ENCODE data around the gene STK11IP.

STK11IP gene

GRCh38 chr2:219597552-219598307, at the start of gene STK11IP:
Gene STK11IP (plus strand): TSS chr2:219597857. CDS start chr2:219598120, 263 bp downstream.
- no peaks in the 10 kb centered on the region for H3K27me3 ChIP-seq (ENCODE audit: control insufficient read depth, low read length)
- peak within 1 kb of the TSS; percentile 92 for H3K4me3 ChIP-seq (ENCODE audit: low read length)
- H3K9me2 ChIP-seq (replicated peaks; ENCODE audit: control insufficient read depth, low read length): no peaks in the 10 kb centered on the region
- no peaks in the 10 kb centered on the region for H4K20me1 ChIP-seq (ENCODE audit: control insufficient read depth, insufficient read depth, low read depth, low read length)
- peaks cover 15% of the 10 kb centered on the region for H3K4me1 ChIP-seq (ENCODE audit: control insufficient read depth, low read length)
- no peaks in the 10 kb centered on the region for H3F3A ChIP-seq (ENCODE audit: control insufficient read depth, insufficient read depth)
- peak within 1 kb of the TSS; percentile 60 for H3K27ac ChIP-seq (ENCODE audit: low read depth, low read length)
- H3K9me3 ChIP-seq (ENCODE audit: control insufficient read depth, insufficient read depth, low read length): no peaks in the 10 kb centered on the region
- H3K36me3 ChIP-seq (ENCODE audit: control insufficient read depth, low read length): peaks cover 3% of the 10 kb centered on the region; the same call in 1 of the 2 replicates
- no peak for TF ChIP-seq EZH2phosphoT487 (IDR thresholded peaks at IDR 0.05; ENCODE audit: borderline replicate concordance, low read length)
- no peak for TF ChIP-seq CTCF (IDR thresholded peaks at IDR 0.05; ENCODE audit: low read depth, low read length, poor library complexity, severe bottlenecking)
- peaks cover 3% of the 10 kb centered on the region for H3K79me2 ChIP-seq (ENCODE audit: control insufficient read depth, low read length)
- peak within 1 kb of the TSS; percentile 95 for H3K4me2 ChIP-seq (ENCODE audit: low read length)

- no peak overlapping the region for H3K4me3 ChIP-seq (ENCODE audit: low read length)
- no peaks in the 10 kb centered on the region for H3K79me2 ChIP-seq (ENCODE audit: control insufficient read depth, low read length)
- no peak overlapping the region for H3K27ac ChIP-seq (ENCODE audit: low read depth, low read length)
- H3K27me3 ChIP-seq (ENCODE audit: control insufficient read depth, low read length): peaks cover 15% of the 10 kb centered on the region; the same call in 1 of the 2 replicates
- no peaks in the 10 kb centered on the region for H3K9me2 ChIP-seq (replicated peaks; ENCODE audit: control insufficient read depth, low read length)
- no peaks in the 10 kb centered on the region for H3F3A ChIP-seq (ENCODE audit: control insufficient read depth, insufficient read depth)
- no peaks in the 10 kb centered on the region for H3K36me3 ChIP-seq (ENCODE audit: control insufficient read depth, low read length)
- H3K4me2 ChIP-seq (ENCODE audit: low read length): no peak overlapping the region
- peaks cover 7% of the 10 kb centered on the region for H3K4me1 ChIP-seq (ENCODE audit: control insufficient read depth, low read length)
- H4K20me1 ChIP-seq (ENCODE audit: control insufficient read depth, insufficient read depth, low read depth, low read length): no peaks in the 10 kb centered on the region
- no peak for TF ChIP-seq CTCF (IDR thresholded peaks at IDR 0.05; ENCODE audit: low read depth, low read length, poor library complexity, severe bottlenecking)
- TF ChIP-seq EZH2phosphoT487 (IDR thresholded peaks at IDR 0.05; ENCODE audit: borderline replicate concordance, low read length): no peak
- no peaks in the 10 kb centered on the region for H3K9me3 ChIP-seq (ENCODE audit: control insufficient read depth, insufficient read depth, low read length)
Observed at GRCh38 chr2:219548990-219549389, 48.7 kb upstream of the STK11IP start.

- TF ChIP-seq EZH2phosphoT487 (IDR thresholded peaks at IDR 0.05; ENCODE audit: borderline replicate concordance, low read length): no peak
- TF ChIP-seq CTCF (IDR thresholded peaks at IDR 0.05; ENCODE audit: low read depth, low read length, poor library complexity, severe bottlenecking): no peak
- Histone ChIP-seq H3K4me3 (ENCODE audit: low read length) (no peak overlapping the region), H3F3A (ENCODE audit: control insufficient read depth, insufficient read depth) (no peaks in the 10 kb centered on the region), H3K27me3 (ENCODE audit: control insufficient read depth, low read length) (peaks cover 10% of the 10 kb centered on the region; the same call in 1 of the 2 replicates), H3K27ac (ENCODE audit: low read depth, low read length) (no peak overlapping the region), H3K4me2 (ENCODE audit: low read length) (no peak overlapping the region), H3K79me2 (ENCODE audit: control insufficient read depth, low read length) (no peaks in the 10 kb centered on the region), H3K4me1 (ENCODE audit: control insufficient read depth, low read length) (peaks cover under 1% of the 10 kb centered on the region), H4K20me1 (ENCODE audit: control insufficient read depth, insufficient read depth, low read depth, low read length) (no peaks in the 10 kb centered on the region), H3K9me2 (replicated peaks; ENCODE audit: control insufficient read depth, low read length) (no peaks in the 10 kb centered on the region), H3K9me3 (ENCODE audit: control insufficient read depth, insufficient read depth, low read length) (no peaks in the 10 kb centered on the region), H3K36me3 (ENCODE audit: control insufficient read depth, low read length) (no peaks in the 10 kb centered on the region)
Observed at GRCh38 chr2:219549619-219550018, 48.0 kb upstream of the STK11IP start.
